Measurements from ENCODE around the gene SLC25A45. TPM values are rescaled to one million over a fixed set of nuclear protein-coding genes. Genes with fewer than 3 reads are reported as not detected.
A peak's percentile ranks its signal among the peaks of the same experiment; 100 is the strongest.
"Not testable (repeated sequence)": the region's sequence is repeated elsewhere in the genome, so short reads cannot be mapped to it uniquely, and the experiment has no call there.

SLC25A45 gene
- total RNA-seq, 2 experiments from 2014 or later, result 12.8 to 14.4 TPM

DNA sequence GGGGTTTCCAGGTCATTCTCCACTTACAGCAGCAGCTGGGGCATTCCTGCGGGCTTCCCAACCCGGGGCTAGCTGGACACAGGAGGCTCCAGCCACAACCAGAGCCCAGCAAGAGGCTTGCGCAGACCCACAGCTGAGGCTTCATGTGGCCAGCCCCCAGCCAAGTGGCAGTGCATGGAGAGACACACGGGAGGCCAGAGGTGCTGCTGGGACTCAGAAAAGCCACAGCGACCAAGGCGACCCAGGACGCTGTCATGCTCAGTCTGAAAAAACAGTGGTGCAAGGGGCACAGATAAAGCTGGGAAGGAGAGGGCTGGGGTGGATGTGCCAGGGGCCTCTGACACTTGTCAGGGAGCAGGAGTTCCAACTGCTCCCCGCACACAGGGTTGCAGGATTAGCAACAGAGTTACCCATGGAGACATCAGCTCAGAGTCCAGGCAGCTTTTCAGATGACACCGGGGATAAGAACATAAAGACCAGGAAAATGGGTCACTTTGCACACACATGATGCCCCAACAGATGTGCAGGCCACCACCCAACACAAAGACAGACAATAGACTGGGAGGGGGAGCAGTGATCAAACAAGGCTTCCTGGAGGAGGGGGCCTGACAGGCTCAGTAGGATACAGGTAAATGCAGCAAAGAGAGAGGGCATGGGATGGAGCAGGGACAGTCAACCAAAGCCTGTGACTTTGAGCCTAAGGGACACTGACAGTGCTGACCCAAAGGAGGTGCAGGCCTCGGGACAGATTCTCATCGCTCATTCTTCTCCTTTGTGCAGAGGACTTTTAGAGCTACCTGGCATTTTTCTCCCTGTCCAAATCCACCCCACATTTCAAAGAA lies 33.3 kb upstream of the SLC25A45 start:
- Mint-ChIP-seq H3K27me3 (no peaks in the 10 kb centered on the region), H3K36me3 (ENCODE audit: low read depth) (peaks cover 7% of the 10 kb centered on the region), H3K9me3 (no peaks in the 10 kb centered on the region), H3K4me3 (peak overlapping the region; percentile 89), H3K27ac (peak overlapping the region; percentile 98), H3K4me1 (ENCODE audit: low read depth) (peaks cover 34% of the 10 kb centered on the region)
- ChIA-PET CTCF (interaction anchor here (0.7 to 15.1 kb wide), 39 partner anchors 9 to 126 kb away, joined by 3 to 448 read pairs (median 6); partner anchors contain the start of genes CDC42EP2, DPF2, FRMD8 and MALAT1), POLR2A (interaction anchor here (1.0 to 21.0 kb wide), 12 partner anchors 10 to 136 kb away, joined by 3 to 4842 read pairs (median 6); partner anchors contain the start of genes FRMD8, MALAT1, NEAT1 and SLC25A45)
- no peak for DNase-seq
- TF ChIP-seq, protein P1, sequence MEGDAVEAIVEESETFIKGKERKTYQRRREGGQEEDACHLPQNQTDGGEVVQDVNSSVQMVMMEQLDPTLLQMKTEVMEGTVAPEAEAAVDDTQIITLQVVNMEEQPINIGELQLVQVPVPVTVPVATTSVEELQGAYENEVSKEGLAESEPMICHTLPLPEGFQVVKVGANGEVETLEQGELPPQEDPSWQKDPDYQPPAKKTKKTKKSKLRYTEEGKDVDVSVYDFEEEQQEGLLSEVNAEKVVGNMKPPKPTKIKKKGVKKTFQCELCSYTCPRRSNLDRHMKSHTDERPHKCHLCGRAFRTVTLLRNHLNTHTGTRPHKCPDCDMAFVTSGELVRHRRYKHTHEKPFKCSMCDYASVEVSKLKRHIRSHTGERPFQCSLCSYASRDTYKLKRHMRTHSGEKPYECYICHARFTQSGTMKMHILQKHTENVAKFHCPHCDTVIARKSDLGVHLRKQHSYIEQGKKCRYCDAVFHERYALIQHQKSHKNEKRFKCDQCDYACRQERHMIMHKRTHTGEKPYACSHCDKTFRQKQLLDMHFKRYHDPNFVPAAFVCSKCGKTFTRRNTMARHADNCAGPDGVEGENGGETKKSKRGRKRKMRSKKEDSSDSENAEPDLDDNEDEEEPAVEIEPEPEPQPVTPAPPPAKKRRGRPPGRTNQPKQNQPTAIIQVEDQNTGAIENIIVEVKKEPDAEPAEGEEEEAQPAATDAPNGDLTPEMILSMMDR (IDR thresholded peaks at IDR 0.05), result no peak
- intact Hi-C loops (cut with micrococcal nuclease), result loop anchor here (2.0 kb wide), 1 partner anchor 15 kb away; no protein-coding TSS in a partner anchor
- no peak for ATAC-seq

DNA sequence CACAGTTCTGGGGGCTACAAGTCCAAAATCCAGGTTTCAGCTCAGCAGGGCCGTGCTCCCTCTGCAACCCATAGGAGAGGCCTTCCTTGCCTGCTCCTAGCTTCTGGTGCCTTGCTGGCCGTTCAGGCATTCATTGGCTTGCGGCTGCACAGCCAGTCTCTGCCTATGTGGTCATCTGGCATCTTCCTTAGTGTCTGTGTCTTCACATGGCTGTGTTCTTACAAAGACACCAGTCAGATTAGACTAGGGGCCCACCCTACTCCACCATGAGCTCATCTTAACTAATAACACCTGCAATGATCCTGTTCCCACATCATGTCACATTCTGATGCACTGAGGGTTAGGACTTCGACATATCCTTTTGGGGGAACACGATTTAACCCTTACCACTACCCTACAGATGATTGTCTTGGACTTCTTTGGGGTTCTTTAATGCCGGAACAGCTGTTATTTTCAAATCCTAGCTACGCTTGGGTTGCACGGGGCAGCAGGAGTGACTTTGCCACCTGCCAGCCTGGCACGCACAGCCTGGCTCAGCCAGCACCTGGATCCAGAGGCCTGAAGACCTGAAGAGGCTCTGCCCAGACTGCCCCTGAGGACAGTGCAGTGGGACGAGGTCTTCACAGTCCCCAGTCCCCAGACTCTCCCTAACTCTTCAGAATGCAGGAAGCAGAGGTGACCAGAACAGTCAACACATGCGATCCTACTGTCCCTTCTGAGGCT lies 32.5 kb upstream of the SLC25A45 start:
- CTCF ChIA-PET, result interaction anchor here (0.6 to 15.1 kb wide), 22 partner anchors 9 to 103 kb away, joined by 3 to 448 read pairs (median 6); partner anchors contain the start of genes DPF2, FRMD8, MALAT1 and SLC25A45
- no peak for ATAC-seq
- Mint-ChIP-seq H3K27me3 (no peaks in the 10 kb centered on the region), H3K27ac (no peak overlapping the region), H3K4me1 (ENCODE audit: low read depth) (peaks cover 32% of the 10 kb centered on the region), H3K9me3 (no peaks in the 10 kb centered on the region), H3K36me3 (ENCODE audit: low read depth) (peaks cover 4% of the 10 kb centered on the region), H3K4me3 (no peak overlapping the region)
- POLR2A ChIA-PET, result interaction anchor here (1.0 to 21.0 kb wide), 10 partner anchors 9 to 137 kb away, joined by 3 to 4842 read pairs (median 15); partner anchors contain the start of genes FRMD8, MALAT1, NEAT1 and SLC25A45
- DNase-seq, result no peak
- intact Hi-C loops (cut with micrococcal nuclease), result no loop called here
- TF ChIP-seq, protein P1 (IDR thresholded peaks at IDR 0.05), result no peak

GRCh38 chr11:65413077-65413664 lies 30.7 kb upstream of the SLC25A45 start:
- intact Hi-C loops (cut with micrococcal nuclease); H3K9me3 Mint-ChIP-seq; DNase-seq; ATAC-seq; H3K27ac Mint-ChIP-seq; H3K4me3 Mint-ChIP-seq; H3K27me3 Mint-ChIP-seq: not testable (repeated sequence)
- H3K4me1 Mint-ChIP-seq (ENCODE audit: low read depth), result peaks cover 24% of the 10 kb centered on the region
- H3K36me3 Mint-ChIP-seq (ENCODE audit: low read depth), result peaks cover 15% of the 10 kb centered on the region
- ChIA-PET CTCF (interaction anchor here (15.1 kb wide), 1 partner anchor 90 kb away, joined by 448 read pairs; the partner anchor contains the start of gene MALAT1), POLR2A (interaction anchor here (1.1 to 21.0 kb wide), 3 partner anchors 13 to 112 kb away, joined by 3 to 4842 read pairs (median 181); partner anchors contain the start of genes MALAT1, NEAT1 and SCYL1)

DNA sequence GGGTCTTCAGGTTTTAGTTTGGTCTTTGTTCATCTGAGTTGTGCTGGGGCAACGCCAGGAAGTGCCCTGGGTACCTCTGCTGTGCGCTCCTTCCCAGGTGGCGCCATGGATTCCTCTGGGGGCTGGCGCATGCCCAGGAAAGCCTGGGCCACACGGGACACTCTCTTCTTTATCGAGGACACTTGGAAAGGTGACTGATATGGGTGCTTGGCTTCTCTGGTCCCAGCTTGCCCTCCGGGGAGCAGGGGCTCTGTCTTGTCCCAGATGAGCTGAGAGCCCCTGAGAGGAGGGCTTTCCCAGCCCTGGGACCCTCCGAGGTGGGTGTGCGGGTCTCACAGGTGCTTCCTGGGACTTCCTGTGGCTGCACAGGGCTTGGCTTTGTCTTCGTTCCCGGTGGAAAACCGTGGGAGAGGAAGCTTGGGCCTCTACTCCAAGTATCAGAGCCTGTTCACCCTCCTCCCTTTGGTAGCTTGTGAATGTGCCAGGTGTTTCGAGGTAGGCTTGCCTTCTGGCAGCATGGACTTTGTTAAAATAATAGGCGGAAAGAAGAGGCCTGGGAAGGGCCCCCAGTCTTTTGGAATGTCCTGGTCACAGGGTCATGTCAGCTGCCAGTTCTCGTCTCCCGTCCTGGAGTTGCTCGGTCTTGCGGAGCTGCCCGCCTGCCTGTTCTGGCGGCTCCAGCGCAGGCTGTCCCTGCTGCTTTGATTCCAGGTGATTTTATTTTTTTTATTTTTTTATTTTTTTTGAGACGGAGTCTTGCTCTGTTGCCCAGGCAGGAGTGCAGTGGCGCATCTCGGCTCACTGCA lies 30.0 kb upstream of the SLC25A45 start:
- ChIA-PET POLR2A (interaction anchor here (0.8 to 21.0 kb wide), 5 partner anchors 13 to 112 kb away, joined by 3 to 4842 read pairs (median 3); partner anchors contain the start of genes MALAT1, NEAT1 and SCYL1), CTCF (interaction anchor here (15.1 kb wide), 1 partner anchor 91 kb away, joined by 448 read pairs; the partner anchor contains the start of gene MALAT1)
- no peak for ATAC-seq
- H3K27ac Mint-ChIP-seq, result no peak overlapping the region
- no peaks in the 10 kb centered on the region for H3K9me3 Mint-ChIP-seq
- TF ChIP-seq, protein P1 (IDR thresholded peaks at IDR 0.05), result no peak
- H3K27me3 Mint-ChIP-seq, result no peaks in the 10 kb centered on the region
- H3K4me3 Mint-ChIP-seq, result no peak overlapping the region
- H3K4me1 Mint-ChIP-seq (ENCODE audit: low read depth), result peaks cover 20% of the 10 kb centered on the region
- intact Hi-C loops (cut with micrococcal nuclease), result no loop called here
- H3K36me3 Mint-ChIP-seq (ENCODE audit: low read depth), result peaks cover 15% of the 10 kb centered on the region
- DNase-seq, result no peak
